Ovary (tissue), 9 donors: ENCODE results near the gene ADAMTS13. TPM values are rescaled to one million over a fixed set of nuclear protein-coding genes. Genes with fewer than 3 reads are reported as not detected.

Source experiments
- DNase-seq, 5 donors: peaks; one replicate each; pipeline ENCODE4 v3.0.0-alpha.2; 2019 to 2020
- H3K27ac ChIP-seq, 2 donors: fragments of 200-600 bp; one replicate each; pipeline versions ENCODE4 v1.5.1 to v1.8.0; 2019 to 2022
- H3K27me3 ChIP-seq: fragments of 200-600 bp; one replicate; pipeline ENCODE4 v1.8.0; 2022
- H3K36me3 ChIP-seq: fragments of 200-600 bp; sonication (generic); one replicate; pipeline ENCODE4 v1.5.1; 2019
- H3K4me1 ChIP-seq: one replicate; pipeline ENCODE4 v1.8.1; 2013; ENCODE audit warnings: mild to moderate bottlenecking, moderate library complexity; ENCODE audit not compliant: insufficient read depth
- H3K4me3 ChIP-seq: fragments of 200-600 bp; sonication (generic); one replicate; pipeline ENCODE4 v1.5.1; 2017
- H3K9me3 ChIP-seq, 2 donors: fragments of 200-600 bp in 1 of 2; sonication (generic) in 1 of 2; one replicate each; pipeline versions ENCODE4 v1.5.1 to v1.8.1; 2013 to 2019; ENCODE audit warnings: mild to moderate bottlenecking in 1 of 2, moderate library complexity in 1 of 2
- CTCF ChIP-seq, 3 donors: fragments of 450-650 bp in 2 of 3; fragments of 200-600 bp in 1 of 3; IDR thresholded peaks; one replicate each; pipeline versions ENCODE4 v1.5.1 to v1.8.0; 2016 to 2022; ENCODE audit warnings: antibody characterized with exemption in 3 of 3, mild to moderate bottlenecking in 1 of 3
- EP300 ChIP-seq: sonication (generic); formaldehyde crosslinking; IDR thresholded peaks from one replicate; pipeline ENCODE4 v1.6.1; 2017; ENCODE audit warnings: antibody characterized with exemption
- POLR2A ChIP-seq: fragments of 450-650 bp; IDR thresholded peaks from one replicate; pipeline ENCODE4 v1.6.1; 2017; ENCODE audit warnings: antibody characterized with exemption, mild to moderate bottlenecking, moderate library complexity
- WGBS, 3 donors: extraction: QIAGEN DNeasy Blood & Tissue Kit in 1 of 3; methylation state at CpG; one replicate each; pipeline versions ENCODE4 v1.1.5 to v1.1.7; 2013 to 2017; 5-methylcytosine and 5-hydroxymethylcytosine counted together
- intact Hi-C, 4 donors: fragments of 100-400 bp; cut with DNase I; formaldehyde crosslinking; loops; one replicate each; pipeline versions ENCODE4 v1.11.0 to v1.15.1; 2022 to 2023
- polyA plus RNA-seq, 2 donors: library from polyadenylated mRNA; stranded (reverse); fragments of 200-250 nt in 1 of 2; fragments of 350-450 nt in 1 of 2; fragmentation: Illumina TruSeq in 1 of 2; extraction: RNeasy Lipid Tissue Mini Kit (QIAGEN cat#74804) in 1 of 2; gene quantifications; one replicate each; pipeline ENCODE4 v1.2.3, GENCODE V29; 2013 to 2014
- total RNA-seq, 7 donors: library from RNA; depleted of rRNA in 2 of 7; stranded (reverse); fragments of >200 nt in 2 of 7; fragmentation: NEBNext Ultra II Directional in 3 of 7; extraction: Animal tissue kit (Norgen Biotek cat#: 25700) in 3 of 7; gene quantifications; one replicate each; pipeline versions ENCODE4 v1.1.0 to v1.2.4, GENCODE V29; 2016 to 2023
- donor health status: DM: no; HTN: no; CAD: no; lungs with moderate emphysema.
- donor health status: DM: no; HTN: no; CAD: no.
- donor health status: Bipolar disorder and iron deficiency.
- donor health status: DM: yes; HTN: yes; CAD: no.
- donor health status: DM: no; HTN: no; CAD: no.
- donor health status: DM: yes; HTN: yes; CAD: no.

ADAMTS13 gene
- total and polyA plus RNA-seq, 9 donors = 0.45 to 4.2 (median 3.6) TPM

- intact Hi-C loops = loop anchor here in 3 of 4 donors (5.0 to 10.0 kb wide), 3 partner anchors 83 to 321 kb away; no protein-coding TSS in a partner anchor
- DNase-seq = no peak
- H3K36me3 ChIP-seq = no peaks in the 10 kb centered on the region
These were observed 18.3 kb upstream of the ADAMTS13 start for GRCh38 chr9:133403766-133404453.

DNA sequence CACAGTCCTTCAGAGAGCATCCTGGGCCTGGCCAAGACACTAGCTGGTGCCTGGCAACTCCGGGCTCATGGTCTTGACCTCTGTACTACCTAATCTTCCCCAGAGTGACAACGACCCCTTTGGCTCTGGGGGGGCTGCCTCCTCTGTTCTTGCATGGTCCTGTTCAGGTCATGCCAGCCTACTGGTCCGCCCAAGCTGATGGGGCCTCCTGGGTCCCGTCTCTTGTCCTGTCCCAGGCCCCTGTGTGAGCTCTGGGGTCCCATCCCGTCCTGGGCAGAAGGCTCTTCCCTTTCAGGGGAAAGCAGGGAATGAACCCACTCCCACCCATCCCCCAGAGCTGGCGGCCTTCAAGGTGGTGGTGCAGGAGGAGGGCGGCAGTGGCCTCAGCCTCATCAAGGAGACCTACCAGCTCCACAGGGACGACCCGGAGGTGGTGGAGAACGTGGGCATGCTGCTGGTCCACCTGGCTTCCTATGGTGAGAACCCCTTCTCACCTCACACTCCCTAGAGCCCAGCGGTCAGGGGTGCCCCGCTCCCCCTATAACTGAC, 17.6 kb upstream of the ADAMTS13 start:
- H3K4me3 ChIP-seq = no peak overlapping the region
- 78 to 87% (median 78%) methylated on average over 12 of the region's 12 CpGs for WGBS, 3 donors
- H3K27me3 ChIP-seq = no peaks in the 10 kb centered on the region
- H3K4me1 ChIP-seq = no peaks in the 10 kb centered on the region
- H3K36me3 ChIP-seq = no peaks in the 10 kb centered on the region
- H3K9me3 ChIP-seq = no peaks in the 10 kb centered on the region
- intact Hi-C loops = loop anchor here (5.0 to 10.0 kb wide), 3 partner anchors 83 to 320 kb away; no protein-coding TSS in a partner anchor
- DNase-seq = no peak
- H3K27ac ChIP-seq = no peak overlapping the region
- TF ChIP-seq POLR2A = no peak
- TF ChIP-seq CTCF (IDR thresholded peaks at IDR 0.05) = no peak
- TF ChIP-seq EP300 = no peak

More at GRCh38 chr9:133403766-133404453, 18.3 kb upstream of the ADAMTS13 start:
- H3K9me3 ChIP-seq = no peaks in the 10 kb centered on the region
- no peak for TF ChIP-seq EP300
- no peak for TF ChIP-seq POLR2A
- TF ChIP-seq CTCF (IDR thresholded peaks at IDR 0.05) = no peak
- H3K27me3 ChIP-seq = no peaks in the 10 kb centered on the region
- H3K4me3 ChIP-seq = no peak overlapping the region
- H3K4me1 ChIP-seq = no peaks in the 10 kb centered on the region
- WGBS, 3 donors = 77 to 80% (median 80%) methylated on average over 15 to 16 of the region's 16 CpGs
- H3K27ac ChIP-seq = no peak overlapping the region

DNA sequence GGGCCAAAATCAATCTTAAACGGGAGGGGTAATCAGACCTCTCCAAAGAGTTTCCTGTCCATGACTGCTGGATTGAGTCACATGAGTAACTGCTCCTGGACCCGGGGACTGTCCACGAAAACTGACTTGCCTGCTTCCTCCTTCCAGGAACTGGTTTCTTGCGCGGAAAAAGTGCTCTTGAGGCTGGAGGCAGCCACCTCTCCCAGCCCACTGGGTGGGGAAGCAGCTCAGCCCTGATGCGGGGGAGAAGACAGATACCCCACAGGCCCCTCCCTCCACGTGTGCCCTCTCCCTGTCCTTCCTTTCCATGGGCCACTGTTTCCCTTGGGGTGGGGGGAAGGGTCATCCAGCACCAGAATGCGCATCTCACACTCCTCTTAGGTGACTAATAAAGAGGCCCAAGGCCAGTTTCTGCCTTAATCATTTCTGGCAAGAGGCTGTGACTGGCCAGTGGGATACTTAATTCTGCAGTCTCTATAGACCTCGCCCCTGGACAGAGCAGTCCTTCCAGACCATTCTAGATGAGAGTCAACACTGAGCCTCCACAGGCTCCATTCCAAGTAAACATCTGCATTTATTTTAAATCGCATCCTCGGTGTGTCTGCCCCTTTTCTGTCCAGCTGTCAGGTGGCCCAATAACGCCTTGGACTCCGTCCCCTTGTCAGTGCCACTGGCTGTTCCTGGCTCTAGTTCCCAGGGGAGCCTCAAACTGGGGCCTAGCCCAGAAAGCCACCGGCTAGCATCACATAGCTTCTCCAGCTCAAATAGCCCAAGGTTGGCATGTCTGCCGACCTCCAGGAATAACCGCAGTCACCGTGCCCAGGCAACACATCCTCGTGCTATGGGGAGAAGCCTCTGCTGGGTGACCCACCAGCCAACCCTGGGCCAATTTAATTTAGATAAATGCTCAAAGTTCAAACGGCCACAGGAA, 16.4 kb upstream of the ADAMTS13 start:
- TF ChIP-seq EP300 = no peak
- TF ChIP-seq CTCF (IDR thresholded peaks at IDR 0.05) = no peak
- no peak for TF ChIP-seq POLR2A
- 49 to 62% (median 57%) methylated on average over 19 of the region's 19 CpGs for WGBS, 3 donors
- H3K27me3 ChIP-seq = no peaks in the 10 kb centered on the region
- H3K9me3 ChIP-seq = no peaks in the 10 kb centered on the region
- no peaks in the 10 kb centered on the region for H3K36me3 ChIP-seq
- H3K4me1 ChIP-seq = no peaks in the 10 kb centered on the region
- H3K27ac ChIP-seq = no peak overlapping the region
- DNase-seq = no peak
- intact Hi-C loops = loop anchor here in 3 of 4 donors (5.0 to 10.0 kb wide), 3 partner anchors 82 to 319 kb away; no protein-coding TSS in a partner anchor
- no peak overlapping the region for H3K4me3 ChIP-seq
